SKM-1 (cell line): ENCODE data around the gene SLC13A5.
"Not testable (repeated sequence)": the region's sequence is repeated elsewhere in the genome, so short reads cannot be mapped to it uniquely, and the experiment has no call there.

ENCODE experiments used
- DNase-seq: peaks from one replicate; lab custom pipeline; 2025; ENCODE audit not compliant: unreplicated experiment; lab: John Stamatoyannopoulos, UW

SLC13A5 gene

GRCh38 chr17:6711081-6711674, 2.0 kb downstream of the SLC13A5 start:
- no peak for DNase-seq

- no peak for DNase-seq
Measured at GRCh38 chr17:6710317-6710716, 2.9 kb downstream of the SLC13A5 start.

GRCh38 chr17:6708357-6708961, 4.7 kb downstream of the SLC13A5 start:
- DNase-seq, result no peak

- no peak for DNase-seq
Measured at GRCh38 chr17:6706996-6707395, 6.2 kb downstream of the SLC13A5 start.

GRCh38 chr17:6706499-6706898, 6.7 kb downstream of the SLC13A5 start:
- no peak for DNase-seq

GRCh38 chr17:6704470-6705052, 8.6 kb downstream of the SLC13A5 start:
- no peak for DNase-seq

GRCh38 chr17:6703751-6704150, 9.4 kb downstream of the SLC13A5 start:
- no peak for DNase-seq

- DNase-seq, result no peak
Measured at GRCh38 chr17:6702567-6703215, 10.5 kb downstream of the SLC13A5 start.

- no peak for DNase-seq
Measured at GRCh38 chr17:6701719-6702118, 11.4 kb downstream of the SLC13A5 start.

- no peak for DNase-seq
Measured at GRCh38 chr17:6700948-6701307, 12.2 kb downstream of the SLC13A5 start.

GRCh38 chr17:6699997-6700947, 12.9 kb downstream of the SLC13A5 start:
- DNase-seq, result no peak

GRCh38 chr17:6698004-6698403, 15.2 kb downstream of the SLC13A5 start:
- no peak for DNase-seq

- DNase-seq, result no peak
Measured at GRCh38 chr17:6696906-6697305, 16.3 kb downstream of the SLC13A5 start.

- DNase-seq, result no peak
Measured at GRCh38 chr17:6695565-6695964, 17.6 kb downstream of the SLC13A5 start.

GRCh38 chr17:6695051-6695450, 18.1 kb downstream of the SLC13A5 start:
- DNase-seq, result no peak

- DNase-seq, result not testable (repeated sequence)
Measured at GRCh38 chr17:6691958-6692357, 21.2 kb downstream of the SLC13A5 start.

- no peak for DNase-seq
Measured at GRCh38 chr17:6691546-6691945, 21.6 kb downstream of the SLC13A5 start.

- DNase-seq, result no peak
Measured at GRCh38 chr17:6690641-6691040, 22.5 kb downstream of the SLC13A5 start.

GRCh38 chr17:6688944-6689343, 24.2 kb downstream of the SLC13A5 start:
- no peak for DNase-seq

- DNase-seq, result no peak
Measured at GRCh38 chr17:6686026-6686425, 27.1 kb downstream of the SLC13A5 start.
